ENCODE measurements around the gene DGKQ. TPM values are rescaled to one million over a fixed set of nuclear protein-coding genes. Genes with fewer than 3 reads are reported as not detected.

The DGKQ gene
- total and polyA plus RNA-seq, 9 of the 15 experiments (the other 6 are each of a cell fraction or from before 2014, with no cell fraction given) = 0.17 to 22.0 (median 5.6) TPM

- no peak for TF ChIP-seq ZNF347 (CRISPR knock-in tag; IDR thresholded peaks at IDR 0.05; ENCODE audit: low read depth)
- no peak for TF ChIP-seq ESRRB (CRISPR knock-in tag; IDR thresholded peaks at IDR 0.05; ENCODE audit: borderline replicate concordance)
- peak; percentile 46; the same call in 1 of the 2 replicates for TF ChIP-seq USF1 (CRISPR knock-in tag; IDR thresholded peaks at IDR 0.05)
- no peak for TF ChIP-seq CREBBP (IDR thresholded peaks at IDR 0.05; ENCODE audit: low read depth, low read length)
- TF ChIP-seq SREBF1 (IDR thresholded peaks at IDR 0.05; ENCODE audit: borderline replicate concordance, low read depth, low read length) = no peak
- no peak for TF ChIP-seq AFF1 (IDR thresholded peaks at IDR 0.05; ENCODE audit: low read depth in 1 of 2, partially characterized antibody in 2 of 2)
- no peak for TF ChIP-seq NR2F6 (CRISPR knock-in tag; IDR thresholded peaks at IDR 0.05)
- peak; percentile 58; the same call in 1 of the 2 replicates for TF ChIP-seq PML (IDR thresholded peaks at IDR 0.05; ENCODE audit: low read length)
- TF ChIP-seq SRSF7 (optimal IDR thresholded peaks at IDR 0.05; ENCODE audit: low read depth, low read length) = no peak
- TF ChIP-seq NCOA6 (IDR thresholded peaks at IDR 0.05) = peak; percentile 83; the same call in 1 of the 2 replicates
- TF ChIP-seq TBL1XR1 (IDR thresholded peaks at IDR 0.05; ENCODE audit: low read length in 2 of 2) = peak in 1 of 2 experiments; percentile 53; a peak in 1 of 4 replicates
- TF ChIP-seq ZBED1 (IDR thresholded peaks at IDR 0.05) = no peak
- TF ChIP-seq GTF2F1 (IDR thresholded peaks at IDR 0.05; ENCODE audit: low read depth, low read length) = peak; percentile 38; the same call in 1 of the 2 replicates
- no peak for TF ChIP-seq POLR2B (IDR thresholded peaks at IDR 0.05; ENCODE audit: low read depth, partially characterized antibody)
- TF ChIP-seq TCF7 (IDR thresholded peaks at IDR 0.05; ENCODE audit: borderline replicate concordance) = no peak
- peak; percentile 63 for TF ChIP-seq SMAD4 (CRISPR knock-in tag; conservative IDR thresholded peaks at IDR 0.05)
- TF ChIP-seq ZNF134 (CRISPR knock-in tag; conservative IDR thresholded peaks at IDR 0.05) = no peak
- TF ChIP-seq TRIM25 (IDR thresholded peaks at IDR 0.05; ENCODE audit: borderline replicate concordance) = no peak
- no peak for TF ChIP-seq NR2C1 (IDR thresholded peaks at IDR 0.05)
- TF ChIP-seq NR2C1 (tag; IDR thresholded peaks at IDR 0.05) = no peak
- TF ChIP-seq SUPT5H (IDR thresholded peaks at IDR 0.05) = peak; percentile 88
- no peak for TF ChIP-seq ZNF655 (CRISPR knock-in tag; IDR thresholded peaks at IDR 0.05)
These were observed 41.2 kb downstream of the DGKQ start, which contains the start of the genes GAK and TMEM175 (continued) for GRCh38 chr4:931960-932712.
